DND-41 (cell line): ENCODE data around the gene OR6K6.

ENCODE experiments used
- ATAC-seq: fragments of 200-7000 bp; cut with Tn5 transposase; 3 replicates; pipeline ENCODE4 v1.9.1; 2021; ENCODE audit warnings: low read depth; ENCODE audit not compliant: insufficient read depth
- DNase-seq: peaks from one replicate; pipeline ENCODE4 v3.0.0-alpha.2; 2020
- H2AFZ ChIP-seq: 2 replicates; pipeline ENCODE4 v1.6.0; 2012; ENCODE audit warnings: low read depth, low read length
- H3K27ac ChIP-seq: 2 replicates; pipeline ENCODE4 v1.5.1; 2012; ENCODE audit warnings: low read length, inconsistent platforms
- H3K27me3 ChIP-seq: fragments of 200-600 bp; sonication (generic); 2 replicates; pipeline ENCODE4 v1.6.0; 2012; ENCODE audit warnings: low read length, mild to moderate bottlenecking, inconsistent platforms; ENCODE audit not compliant: insufficient read depth, poor library complexity
- H3K36me3 ChIP-seq: 2 replicates; pipeline ENCODE4 v1.5.1; 2012; ENCODE audit warnings: low read length, inconsistent platforms; ENCODE audit not compliant: insufficient read depth
- H3K4me1 ChIP-seq: 2 replicates; pipeline ENCODE4 v1.5.1; 2012; ENCODE audit warnings: mild to moderate bottlenecking, low read length; ENCODE audit not compliant: insufficient read depth
- H3K4me2 ChIP-seq: 2 replicates; pipeline ENCODE4 v1.6.0; 2012; ENCODE audit warnings: mild to moderate bottlenecking, moderate library complexity, low read length, inconsistent platforms; ENCODE audit not compliant: insufficient read depth
- H3K4me3 ChIP-seq, 2 experiments: fragments of 200-600 bp in 1 of 2; shearing (Covaris generic) in 1 of 2; 2 replicates each; pipeline ENCODE4 v1.5.1; 2012 to 2016; ENCODE audit warnings: inconsistent platforms in 2 of 2, low read length in 2 of 2, mild to moderate bottlenecking in 2 of 2, low read depth in 1 of 2, moderate library complexity in 1 of 2
- H3K79me2 ChIP-seq: 2 replicates; pipeline ENCODE4 v1.6.0; 2012; ENCODE audit warnings: low read length, inconsistent platforms; ENCODE audit not compliant: insufficient read depth
- H3K9ac ChIP-seq: 2 replicates; pipeline ENCODE4 v1.6.0; 2012; ENCODE audit warnings: low read depth, mild to moderate bottlenecking, inconsistent platforms, low read length, moderate library complexity
- H3K9me3 ChIP-seq: 2 replicates; pipeline ENCODE4 v1.5.1; 2012; ENCODE audit warnings: low read length, moderate library complexity, mild to moderate bottlenecking, inconsistent platforms; ENCODE audit not compliant: insufficient read depth, severe bottlenecking
- H4K20me1 ChIP-seq: 2 replicates; pipeline ENCODE4 v1.6.0; 2012; ENCODE audit warnings: low read length; ENCODE audit not compliant: insufficient read depth
- CTCF ChIP-seq: IDR thresholded peaks from 2 replicates; pipeline ENCODE4 v1.5.1; 2012; ENCODE audit warnings: borderline replicate concordance, low read length, moderate library complexity, mild to moderate bottlenecking; ENCODE audit not compliant: poor library complexity, severe bottlenecking; ENCODE audit errors: extremely low read depth
- EZH2 ChIP-seq: IDR thresholded peaks from 3 replicates; pipeline ENCODE4 v1.6.1; 2012; ENCODE audit warnings: borderline replicate concordance, low read depth, mild to moderate bottlenecking, moderate library complexity, low read length, inconsistent platforms; ENCODE audit not compliant: severe bottlenecking

Gene OR6K6, protein sequence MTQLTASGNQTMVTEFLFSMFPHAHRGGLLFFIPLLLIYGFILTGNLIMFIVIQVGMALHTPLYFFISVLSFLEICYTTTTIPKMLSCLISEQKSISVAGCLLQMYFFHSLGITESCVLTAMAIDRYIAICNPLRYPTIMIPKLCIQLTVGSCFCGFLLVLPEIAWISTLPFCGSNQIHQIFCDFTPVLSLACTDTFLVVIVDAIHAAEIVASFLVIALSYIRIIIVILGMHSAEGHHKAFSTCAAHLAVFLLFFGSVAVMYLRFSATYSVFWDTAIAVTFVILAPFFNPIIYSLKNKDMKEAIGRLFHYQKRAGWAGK

GRCh38 chr1:158754420-158754819 lies at the start of gene OR6K6:
Gene OR6K6, plus strand, starts transcription at chr1:158754720. Its CDS starts 168 bp downstream, at chr1:158754888.
- ATAC-seq: no peak
- H3K79me2 ChIP-seq: no peaks in the 10 kb centered on the region

GRCh38 chr1:158706096-158706495 lies 48.4 kb upstream of the OR6K6 start:
- Histone ChIP-seq H3K4me2 (no peak overlapping the region), H3K79me2 (no peaks in the 10 kb centered on the region), H3K9ac (no peak overlapping the region), H3K27me3 (peaks cover 11% of the 10 kb centered on the region), H2AFZ (no peak overlapping the region), H3K4me1 (no peaks in the 10 kb centered on the region), H4K20me1 (no peaks in the 10 kb centered on the region), H3K9me3 (no peaks in the 10 kb centered on the region), H3K4me3 (no peak overlapping the region), H3K27ac (no peak overlapping the region), H3K36me3 (no peaks in the 10 kb centered on the region)
- DNase-seq (no peak), ATAC-seq (no peak)
- TF ChIP-seq CTCF (no peak), EZH2 (no peak)

More at GRCh38 chr1:158754420-158754819, at the start of gene OR6K6:
- H4K20me1 ChIP-seq: no peaks in the 10 kb centered on the region
- H3K9ac ChIP-seq: no peak within 1 kb of the TSS
- H3K27ac ChIP-seq: no peak within 1 kb of the TSS
- H3K9me3 ChIP-seq: no peaks in the 10 kb centered on the region
- TF ChIP-seq CTCF: no peak
- no peak for TF ChIP-seq EZH2
- H3K4me1 ChIP-seq: no peaks in the 10 kb centered on the region
- no peak within 1 kb of the TSS for H3K4me3 ChIP-seq
- H3K27me3 ChIP-seq: peaks cover 15% of the 10 kb centered on the region
- no peaks in the 10 kb centered on the region for H3K36me3 ChIP-seq
- H2AFZ ChIP-seq: no peak within 1 kb of the TSS
- no peak for DNase-seq
- H3K4me2 ChIP-seq: no peak within 1 kb of the TSS

GRCh38 chr1:158711098-158711497 lies 43.4 kb upstream of the OR6K6 start:
- Histone ChIP-seq H2AFZ (no peak overlapping the region), H3K27ac (no peak overlapping the region), H3K27me3 (peaks cover 21% of the 10 kb centered on the region), H3K36me3 (no peaks in the 10 kb centered on the region), H3K79me2 (no peaks in the 10 kb centered on the region), H3K9ac (no peak overlapping the region), H3K9me3 (no peaks in the 10 kb centered on the region), H3K4me3 (no peak overlapping the region), H3K4me1 (no peaks in the 10 kb centered on the region), H4K20me1 (no peaks in the 10 kb centered on the region), H3K4me2 (no peak overlapping the region)
- TF ChIP-seq EZH2 (no peak), CTCF (no peak)
- DNase-seq: no peak
- ATAC-seq: no peak
